Endothelial cell of umbilical vein (primary cell): ENCODE data around the gene RPS14.
A peak's percentile ranks its signal among the peaks of the same experiment; 100 is the strongest.

Experiments
- EZH2 ChIP-seq: IDR thresholded peaks from 2 replicates; pipeline ENCODE4 v1.6.1; 2012; ENCODE audit warnings: borderline replicate concordance, low read depth, mild to moderate bottlenecking, moderate library complexity, low read length, inconsistent platforms; ENCODE audit not compliant: severe bottlenecking
- JUN ChIP-seq: IDR thresholded peaks from 2 replicates; pipeline ENCODE4 v1.6.1; 2011; ENCODE audit warnings: borderline replicate concordance, low read depth; ENCODE audit not compliant: insufficient read length, insufficient read depth
- POLR2A ChIP-seq: IDR thresholded peaks from 2 replicates; pipeline ENCODE4 v1.6.1; 2012; ENCODE audit warnings: low read depth, mild to moderate bottlenecking, control low read depth, low read length
- TF ChIP-seq, protein P1 (sequence below), 2 donors: IDR thresholded peaks; 1 replicate in 1 of 2; 2 replicates in 1 of 2; pipeline ENCODE4 v1.5.1; 2011; ENCODE audit warnings: low read length in 2 of 2, mild to moderate bottlenecking in 2 of 2, moderate library complexity in 2 of 2, control low read depth in 1 of 2, inconsistent platforms in 1 of 2, low read depth in 1 of 2; ENCODE audit not compliant: insufficient read depth in 1 of 2; ENCODE audit errors: extremely low read depth in 1 of 2
- TF ChIP-seq, protein P2 (sequence below): IDR thresholded peaks from 2 replicates; pipeline ENCODE4 v1.6.1; 2011; ENCODE audit not compliant: insufficient read depth, insufficient read length

DNA sequence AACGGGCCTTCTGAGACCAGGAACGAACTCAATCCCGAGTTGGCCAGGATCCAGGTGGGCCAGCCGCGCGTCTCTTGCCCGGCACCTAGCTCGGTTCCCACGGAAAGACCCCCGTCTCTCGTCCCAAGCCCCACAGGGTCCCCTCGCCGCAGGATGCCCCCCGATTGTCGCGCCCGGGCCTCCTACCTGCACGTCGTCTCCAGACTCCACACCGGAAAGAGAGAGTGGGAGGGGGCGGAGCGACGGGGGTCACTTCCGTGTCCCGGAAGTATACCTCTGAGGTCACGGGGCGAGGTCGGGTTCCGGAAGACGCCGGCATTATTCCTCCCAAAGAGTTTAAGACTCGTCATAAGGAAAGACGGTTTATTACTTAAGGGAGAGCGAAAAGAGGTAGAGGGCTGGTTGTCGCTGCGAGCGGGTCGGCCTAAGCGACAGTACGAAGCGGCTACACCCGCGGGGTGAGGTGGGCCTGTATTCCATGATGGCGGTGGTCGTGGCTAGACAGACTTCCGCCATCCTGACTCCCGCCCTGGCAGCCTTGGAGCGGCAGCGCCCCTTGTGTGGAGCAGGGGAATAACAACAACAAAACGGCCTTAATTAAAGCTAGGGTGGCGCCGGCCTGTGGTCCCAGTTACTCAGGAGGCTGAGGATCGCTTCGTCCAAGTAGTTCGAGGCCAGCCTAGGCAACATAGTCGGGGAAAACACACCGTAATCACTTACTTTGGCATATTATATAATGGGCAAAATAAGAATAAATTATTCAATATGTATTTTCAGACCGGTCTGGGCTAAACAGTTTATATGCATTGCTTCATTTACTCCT is at the start of gene RPS14:
- TF ChIP-seq JUN (no peak), POLR2A (peak; percentile 90), EZH2 (no peak)
- TF ChIP-seq, protein P1, sequence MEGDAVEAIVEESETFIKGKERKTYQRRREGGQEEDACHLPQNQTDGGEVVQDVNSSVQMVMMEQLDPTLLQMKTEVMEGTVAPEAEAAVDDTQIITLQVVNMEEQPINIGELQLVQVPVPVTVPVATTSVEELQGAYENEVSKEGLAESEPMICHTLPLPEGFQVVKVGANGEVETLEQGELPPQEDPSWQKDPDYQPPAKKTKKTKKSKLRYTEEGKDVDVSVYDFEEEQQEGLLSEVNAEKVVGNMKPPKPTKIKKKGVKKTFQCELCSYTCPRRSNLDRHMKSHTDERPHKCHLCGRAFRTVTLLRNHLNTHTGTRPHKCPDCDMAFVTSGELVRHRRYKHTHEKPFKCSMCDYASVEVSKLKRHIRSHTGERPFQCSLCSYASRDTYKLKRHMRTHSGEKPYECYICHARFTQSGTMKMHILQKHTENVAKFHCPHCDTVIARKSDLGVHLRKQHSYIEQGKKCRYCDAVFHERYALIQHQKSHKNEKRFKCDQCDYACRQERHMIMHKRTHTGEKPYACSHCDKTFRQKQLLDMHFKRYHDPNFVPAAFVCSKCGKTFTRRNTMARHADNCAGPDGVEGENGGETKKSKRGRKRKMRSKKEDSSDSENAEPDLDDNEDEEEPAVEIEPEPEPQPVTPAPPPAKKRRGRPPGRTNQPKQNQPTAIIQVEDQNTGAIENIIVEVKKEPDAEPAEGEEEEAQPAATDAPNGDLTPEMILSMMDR (IDR thresholded peaks at IDR 0.05; ENCODE audit: extremely low read depth in 1 of 2, insufficient read depth in 1 of 2, low read depth in 1 of 2, low read length in 2 of 2) = peak; percentile 82 to 87
- TF ChIP-seq, protein P2, sequence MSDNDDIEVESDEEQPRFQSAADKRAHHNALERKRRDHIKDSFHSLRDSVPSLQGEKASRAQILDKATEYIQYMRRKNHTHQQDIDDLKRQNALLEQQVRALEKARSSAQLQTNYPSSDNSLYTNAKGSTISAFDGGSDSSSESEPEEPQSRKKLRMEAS = no peak
